HUDEP-2 (cell line): ENCODE data around the gene ATG16L2.
"Not testable (repeated sequence)": the region's sequence is repeated elsewhere in the genome, so short reads cannot be mapped to it uniquely, and the experiment has no call there.

Experiments
- DNase-seq, 76 experiments: peaks; one replicate each; lab custom pipeline; 2025; ENCODE audit not compliant: unreplicated experiment in 76 of 76; lab: John Stamatoyannopoulos, UW

The ATG16L2 gene

GRCh38 chr11:72799441-72799840 lies 14.8 kb upstream of the ATG16L2 start:
- DNase-seq: no peak

- DNase-seq: no peak
These were observed 11.4 kb upstream of the ATG16L2 start for GRCh38 chr11:72802822-72803221.

- no peak for DNase-seq
These were observed 9.0 kb upstream of the ATG16L2 start for GRCh38 chr11:72805216-72805615.

- DNase-seq: not testable (repeated sequence)
These were observed 7.8 kb upstream of the ATG16L2 start for GRCh38 chr11:72806378-72806777.

GRCh38 chr11:72807021-72807693 lies 7.1 kb upstream of the ATG16L2 start:
- DNase-seq: no peak

GRCh38 chr11:72807792-72808191 lies 6.4 kb upstream of the ATG16L2 start:
- DNase-seq: no peak

- no peak for DNase-seq
These were observed 5.8 kb upstream of the ATG16L2 start for GRCh38 chr11:72808331-72808798.

GRCh38 chr11:72811686-72812085 lies 2.5 kb upstream of the ATG16L2 start:
- DNase-seq: not testable (repeated sequence)

GRCh38 chr11:72812604-72812966 lies 1.6 kb upstream of the ATG16L2 start:
- DNase-seq: no peak

- peak in 67 of 76 experiments; percentile 5 to 76 (median 52) for DNase-seq
These were observed 1.1 kb upstream of the ATG16L2 start for GRCh38 chr11:72812967-72813739.

- DNase-seq: peak in 73 of 76 experiments; percentile 35 to 92 (median 76)
These were observed 398 bp upstream of the ATG16L2 start for GRCh38 chr11:72813740-72814285.

GRCh38 chr11:72815110-72815618 lies 953 bp downstream of the ATG16L2 start:
- peak in 26 of 76 experiments; percentile 8 to 58 (median 30) for DNase-seq

- DNase-seq: peak in 33 of 76 experiments; percentile 4 to 60 (median 23)
These were observed 2.3 kb downstream of the ATG16L2 start for GRCh38 chr11:72816404-72816990.

GRCh38 chr11:72817966-72818365 lies 3.8 kb downstream of the ATG16L2 start:
- DNase-seq: no peak

GRCh38 chr11:72818971-72819370 lies 4.8 kb downstream of the ATG16L2 start:
- no peak for DNase-seq

- DNase-seq: no peak
These were observed 6.4 kb downstream of the ATG16L2 start for GRCh38 chr11:72820439-72821139.

- DNase-seq: no peak
These were observed 7.2 kb downstream of the ATG16L2 start for GRCh38 chr11:72821221-72821919.

GRCh38 chr11:72821920-72822799 lies 7.9 kb downstream of the ATG16L2 start:
- DNase-seq: peak in 32 of 76 experiments; percentile 5 to 73 (median 52)
